ENCODE data around the gene CAMK1G.

DNA sequence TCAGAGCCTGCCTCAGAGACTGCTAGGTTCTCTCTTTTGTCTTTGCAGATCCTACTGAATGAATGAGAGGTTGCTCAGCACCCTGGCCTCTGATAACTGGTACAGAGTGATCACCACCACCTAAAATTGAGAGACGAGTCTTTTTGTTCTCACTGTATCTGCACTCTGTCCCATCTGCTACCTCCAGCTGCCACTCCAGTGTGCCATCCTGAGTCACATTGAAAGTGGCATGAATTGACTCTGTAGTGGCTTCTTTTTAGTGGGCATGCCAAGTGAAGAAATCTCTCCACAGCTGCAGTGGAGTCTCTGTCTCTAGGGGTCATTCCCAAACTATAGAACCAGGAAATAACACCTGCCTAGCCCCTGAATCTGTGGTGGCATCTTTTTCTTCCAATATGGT, 14.7 kb downstream of the CAMK1G start:
- TF ChIP-seq, protein P1, sequence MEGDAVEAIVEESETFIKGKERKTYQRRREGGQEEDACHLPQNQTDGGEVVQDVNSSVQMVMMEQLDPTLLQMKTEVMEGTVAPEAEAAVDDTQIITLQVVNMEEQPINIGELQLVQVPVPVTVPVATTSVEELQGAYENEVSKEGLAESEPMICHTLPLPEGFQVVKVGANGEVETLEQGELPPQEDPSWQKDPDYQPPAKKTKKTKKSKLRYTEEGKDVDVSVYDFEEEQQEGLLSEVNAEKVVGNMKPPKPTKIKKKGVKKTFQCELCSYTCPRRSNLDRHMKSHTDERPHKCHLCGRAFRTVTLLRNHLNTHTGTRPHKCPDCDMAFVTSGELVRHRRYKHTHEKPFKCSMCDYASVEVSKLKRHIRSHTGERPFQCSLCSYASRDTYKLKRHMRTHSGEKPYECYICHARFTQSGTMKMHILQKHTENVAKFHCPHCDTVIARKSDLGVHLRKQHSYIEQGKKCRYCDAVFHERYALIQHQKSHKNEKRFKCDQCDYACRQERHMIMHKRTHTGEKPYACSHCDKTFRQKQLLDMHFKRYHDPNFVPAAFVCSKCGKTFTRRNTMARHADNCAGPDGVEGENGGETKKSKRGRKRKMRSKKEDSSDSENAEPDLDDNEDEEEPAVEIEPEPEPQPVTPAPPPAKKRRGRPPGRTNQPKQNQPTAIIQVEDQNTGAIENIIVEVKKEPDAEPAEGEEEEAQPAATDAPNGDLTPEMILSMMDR (conservative IDR thresholded peaks at IDR 0.05; ENCODE audit: low read depth, low read length): no peak
- TF ChIP-seq EZH2 (IDR thresholded peaks at IDR 0.05; ENCODE audit: borderline replicate concordance, low read depth, low read length, poor library complexity, severe bottlenecking): no peak

All from A673 (cell line).